K562 (cell line): ENCODE data around the gene PRR30. TPM values are rescaled to one million over a fixed set of nuclear protein-coding genes. Genes with fewer than 3 reads are reported as not detected.

Experiments
- ATAC-seq: fragments of 200-7000 bp; cut with Tn5 transposase; 3 replicates; pipeline ENCODE4 v1.9.1; 2020; ENCODE audit warnings: moderate library complexity
- BruUV-seq: library from RNA; stranded (reverse); fragments of 400-500 nt; replicated peaks from 2 replicates; lab custom pipeline; 2021; lab: Mats Ljungman, UMichigan
- CTCF ChIA-PET: fragments of 300-600 bp; formaldehyde crosslinking; extraction: SDS; loops from one replicate; lab custom pipeline; 2021; ENCODE audit warnings: low intra/inter-chr PET ratio; lab: Yijun Ruan, JAX
- POLR2A ChIA-PET: fragments of 300-600, 350-650 bp; sonication (Branson Sonifier 250); formaldehyde crosslinking; extraction: SDS; loops from one replicate; lab custom pipeline; 2021; ENCODE audit warnings: antibody characterized with exemption, inconsistent platforms; lab: Yijun Ruan, JAX
- DNase-seq, 4 experiments: peaks; one replicate each; pipeline versions ENCODE4 v3.0.0 to v3.0.0-alpha.2; 2011 to 2018; ENCODE audit warnings: low spot score in 3 of 4, mixed read lengths in 3 of 4; ENCODE audit errors: extremely low read depth in 1 of 4
- FAIRE-seq: peaks from 2 replicates; lab custom pipeline; 2011; peaks lifted over from hg19 to GRCh38; lab: Jason Lieb, UNC
- H2AFZ ChIP-seq: 2 replicates; pipeline ENCODE4 v1.6.0; 2011; ENCODE audit warnings: low read depth, low read length, control low read depth, inconsistent platforms
- H3K27ac ChIP-seq: fragments of 200-600 bp; 3 replicates; pipeline ENCODE4 v1.8.0; 2011; ENCODE audit warnings: low read depth, mild to moderate bottlenecking, control low read depth, inconsistent platforms, low read length, moderate library complexity, mixed read lengths; ENCODE audit errors: extremely low read depth
- H3K27me3 ChIP-seq, 2 experiments: fragments of 300-600 bp in 1 of 2; 2 replicates in 1 of 2; 3 replicates in 1 of 2; pipeline versions ENCODE4 v1.6.0 to v1.8.0; 2011; ENCODE audit warnings: inconsistent platforms in 2 of 2, low read length in 2 of 2, mild to moderate bottlenecking in 1 of 2, mixed read lengths in 1 of 2, moderate library complexity in 1 of 2; ENCODE audit not compliant: control insufficient read depth in 2 of 2, insufficient read depth in 2 of 2
- H3K36me3 ChIP-seq: fragments of 300-600 bp; 3 replicates; pipeline ENCODE4 v1.8.0; 2011; ENCODE audit warnings: mild to moderate bottlenecking, low read length, inconsistent platforms; ENCODE audit not compliant: control insufficient read depth, insufficient read depth
- H3K4me1 ChIP-seq, 2 experiments: fragments of 200-600 bp in 1 of 2; replicated peaks in 1 of 2; 2 replicates in 1 of 2; 3 replicates in 1 of 2; pipeline versions ENCODE4 v1.5.1 to v1.8.0; 2011; ENCODE audit warnings: inconsistent platforms in 2 of 2, low read length in 2 of 2, mild to moderate bottlenecking in 1 of 2, mixed read lengths in 1 of 2, moderate library complexity in 1 of 2; ENCODE audit not compliant: control insufficient read depth in 2 of 2, insufficient read depth in 2 of 2
- H3K4me2 ChIP-seq: 2 replicates; pipeline ENCODE4 v1.6.1; 2011; ENCODE audit warnings: low read length, control low read depth, inconsistent platforms, mixed read lengths; ENCODE audit not compliant: insufficient read depth
- H3K4me3 ChIP-seq: fragments of 200-600 bp; sonication (generic), shearing (Covaris generic); 2 replicates; pipeline ENCODE4 v1.5.1; 2016; ENCODE audit warnings: control low read depth, inconsistent platforms
- H3K79me2 ChIP-seq: fragments of 200-600 bp; 3 replicates; pipeline ENCODE4 v1.8.0; 2011; ENCODE audit warnings: low read length, inconsistent platforms; ENCODE audit not compliant: control insufficient read depth, insufficient read depth
- H3K9ac ChIP-seq, 2 experiments: 2 replicates each; pipeline versions ENCODE4 v1.6.0 to v1.6.1; 2011; ENCODE audit warnings: low read depth in 2 of 2, low read length in 2 of 2, control low read depth in 1 of 2, inconsistent platforms in 1 of 2, mild to moderate bottlenecking in 1 of 2, mixed read lengths in 1 of 2; ENCODE audit not compliant: insufficient read depth in 1 of 2
- H3K9me1 ChIP-seq: one replicate; pipeline ENCODE4 v1.6.0; 2011; ENCODE audit warnings: inconsistent platforms, mild to moderate bottlenecking, low read length, moderate library complexity; ENCODE audit not compliant: control insufficient read depth, insufficient read depth
- H3K9me3 ChIP-seq: replicated peaks from 2 replicates; pipeline ENCODE4 v1.5.1; 2011; ENCODE audit warnings: low read depth, low read length, inconsistent platforms; ENCODE audit not compliant: control insufficient read depth, insufficient read depth
- H4K20me1 ChIP-seq: replicated peaks from 2 replicates; pipeline ENCODE4 v1.6.1; 2011; ENCODE audit warnings: low read length, inconsistent platforms, mixed read lengths; ENCODE audit not compliant: control insufficient read depth, insufficient read depth
- BRCA1 ChIP-seq, 2 experiments: fragments of 450-650 bp in 1 of 2; sonication (generic) in 1 of 2; formaldehyde crosslinking in 1 of 2; IDR thresholded peaks; 2 replicates each; pipeline versions ENCODE4 v1.5.0 to v1.6.1; 2017 to 2020; ENCODE audit warnings: mild to moderate bottlenecking in 1 of 2, missing genetic modification reagents in 1 of 2
- GABPB1 ChIP-seq: sonication (generic); formaldehyde crosslinking; IDR thresholded peaks from 2 replicates; pipeline ENCODE4 v1.8.0; 2022; ENCODE audit warnings: mild to moderate bottlenecking, missing genetic modification reagents
- GTF3C2 ChIP-seq: IDR thresholded peaks from 3 replicates; pipeline ENCODE4 v1.6.1; 2011; ENCODE audit warnings: borderline replicate concordance, mild to moderate bottlenecking, moderate library complexity; ENCODE audit not compliant: insufficient read length; ENCODE audit errors: extremely low read depth
- MYC ChIP-seq, 2 experiments: fragments of 250-450 bp in 1 of 2; sonication (Bioruptor Pico) in 1 of 2; IDR thresholded peaks; 2 replicates each; pipeline versions ENCODE4 v1.5.1 to v1.6.1; 2012 to 2021; ENCODE audit warnings: low read depth in 2 of 2, borderline replicate concordance in 1 of 2, improper control_type of control experiment in 1 of 2, low read length in 1 of 2, mild to moderate bottlenecking in 1 of 2, moderate library complexity in 1 of 2
- PHTF2 ChIP-seq: fragments of 250-450 bp; sonication (Bioruptor Pico); IDR thresholded peaks from 2 replicates; pipeline ENCODE4 v1.5.0; 2021; ENCODE audit warnings: mild to moderate bottlenecking
- ZBTB7A ChIP-seq: IDR thresholded peaks from 2 replicates; pipeline ENCODE4 v1.6.1; 2011; ENCODE audit warnings: low read depth, mild to moderate bottlenecking, low read length, moderate library complexity, borderline replicate concordance; ENCODE audit not compliant: control insufficient read depth
- ZNF282 ChIP-seq: sonication (generic); formaldehyde crosslinking; IDR thresholded peaks from 2 replicates; pipeline ENCODE4 v1.8.1; 2023; ENCODE audit warnings: missing genetic modification reagents
- ZNF318 ChIP-seq, 2 experiments: fragments of 450-650 bp; IDR thresholded peaks; 2 replicates each; pipeline ENCODE4 v1.6.1; 2016; ENCODE audit warnings: mild to moderate bottlenecking in 2 of 2, borderline replicate concordance in 1 of 2, low read depth in 1 of 2, moderate library complexity in 1 of 2
- whole genome bisulfite sequencing: fragments of 100-300 bp; shearing (Covaris generic); methylation state at CpG from one replicate; pipeline ENCODE4 v1.1.6; 2016; ENCODE audit warnings: low coverage, mixed read lengths; ENCODE audit not compliant: insufficient coverage; ENCODE audit errors: missing lambda C conversion rate; 5-methylcytosine and 5-hydroxymethylcytosine counted together
- in situ Hi-C: fragments of 300-500 bp; cut with MboI; formaldehyde crosslinking; loops from 4 replicates; pipeline ENCODE4 v1.15.0; 2018; ENCODE audit warnings: inconsistent platforms, mixed read lengths
- intact Hi-C: fragments of 100-400 bp; cut with micrococcal nuclease; formaldehyde crosslinking; loops from 2 replicates; pipeline ENCODE4 v1.14.2; 2022
- polyA plus RNA-seq, 8 experiments: library from polyadenylated mRNA; depleted of rRNA in 4 of 8; stranded (reverse) in 5 of 8; unstranded in 3 of 8; fragments of >200 nt; fragmentation: Nextera tagmentation in 2 of 8; fragmentation: Illumina TruSeq in 1 of 8; extraction: Ambion mirVana in 2 of 8; extraction: Trizol in 1 of 8; gene quantifications; 2 replicates each; pipeline versions ENCODE4 v1.2.1 to v1.2.3, GENCODE V29; 2011 to 2014; ENCODE audit warnings: inconsistent platforms in 1 of 8, missing spikeins in 1 of 8
- total RNA-seq, 7 experiments: library from RNA; depleted of rRNA in 6 of 7; stranded (reverse); fragments of >200 nt in 6 of 7; fragmentation: Illumina TruSeq in 2 of 7; extraction: Trizol in 2 of 7; gene quantifications; 2 replicates each; pipeline versions ENCODE4 v1.2.1 to v1.2.3, GENCODE V29; 2011 to 2021; ENCODE audit warnings: low replicate concordance in 1 of 7

Gene PRR30
- total and polyA plus RNA-seq, 9 of the 15 experiments (the other 6 are each of a cell fraction or from before 2014, with no cell fraction given) = not detected

GRCh38 chr2:27117995-27118524 lies 21.1 kb downstream of the PRR30 start:
- intact Hi-C loops = no loop called here
- CTCF ChIA-PET = no interaction called here
- Histone ChIP-seq H3K9me3 (no peaks in the 10 kb centered on the region), H3K27ac (no peak overlapping the region), H3K4me3 (no peak overlapping the region), H3K27me3 (peaks cover 7 to 8% of the 10 kb centered on the region in 2 experiments; a peak in 4 of 5 replicates), H3K9me1 (no peaks in the 10 kb centered on the region), H3K9ac (no peak overlapping the region)
- ATAC-seq (no peak), FAIRE-seq (no peak)
- WGBS = 31% methylated on average over 13 of the region's 14 CpGs
- no TSS peak for BruUV-seq
- TF ChIP-seq BRCA1 (IDR thresholded peaks at IDR 0.05) = no peak
- TF ChIP-seq BRCA1 (CRISPR knock-in tag; IDR thresholded peaks at IDR 0.05) = no peak
- TF ChIP-seq ZBTB7A = no peak
- TF ChIP-seq MYC (IDR thresholded peaks at IDR 0.05; ENCODE audit: low read depth, low read length) = no peak
- TF ChIP-seq MYC (CRISPR knock-in tag; IDR thresholded peaks at IDR 0.05; ENCODE audit: borderline replicate concordance, low read depth) = no peak
- no peak for TF ChIP-seq GTF3C2
- TF ChIP-seq GABPB1 (CRISPR knock-in tag) = no peak
- TF ChIP-seq ZNF318 (IDR thresholded peaks at IDR 0.05; ENCODE audit: borderline replicate concordance in 1 of 2, low read depth in 1 of 2) = no peak
- no peak for TF ChIP-seq ZNF282
- TF ChIP-seq PHTF2 (CRISPR knock-in tag) = no peak
- TF ChIP-seq, all 486 proteins: peak for 0
- DNase-seq = no peak
- no peaks in the 10 kb centered on the region for H4K20me1 ChIP-seq
- H3K4me1 ChIP-seq = peaks cover 1 to 12% of the 10 kb centered on the region in 2 experiments; a peak in 3 of 5 replicates
- POLR2A ChIA-PET = interaction anchor here (0.6 to 0.8 kb wide), 3 partner anchors 41 to 73 kb away, joined by 3 to 4 read pairs (median 4); no protein-coding TSS in a partner anchor
- H3K36me3 ChIP-seq = no peaks in the 10 kb centered on the region
- no peaks in the 10 kb centered on the region for H3K79me2 ChIP-seq
- no peak overlapping the region for H2AFZ ChIP-seq
- H3K4me2 ChIP-seq = no peak overlapping the region
- in situ Hi-C loops = no loop called here
